Activated B cell treated with CpG ODN at 0.5 μM for 24 hours (primary cell): ENCODE measurements around the gene DHRS7C. TPM values are rescaled to one million over a fixed set of nuclear protein-coding genes. Genes with fewer than 3 reads are reported as not detected.

ENCODE experiments used
- ATAC-seq: fragments of 200-7000 bp; cut with Tn5 transposase; one replicate; pipeline ENCODE4 v1.10.0; 2021; ENCODE audit warnings: low read depth, mild to moderate bottlenecking, moderate library complexity
- CTCF ChIA-PET: fragments of 350-600 bp; sonication (Branson Sonifier 250); formaldehyde crosslinking; loops from one replicate; lab custom pipeline; 2021; ENCODE audit warnings: antibody characterized with exemption; lab: Charles Lee
- POLR2A ChIA-PET: fragments of 350-600 bp; sonication (Branson Sonifier 250); formaldehyde crosslinking; loops from one replicate; lab custom pipeline; 2021; ENCODE audit warnings: antibody characterized with exemption; lab: Charles Lee
- DNase-seq: peaks from one replicate; pipeline ENCODE4 v3.0.0; 2022
- H3K27ac Mint-ChIP-seq: one replicate; pipeline ENCODE4 v1.8.0; 2020; ENCODE audit warnings: mixed read lengths
- H3K27me3 Mint-ChIP-seq: one replicate; pipeline ENCODE4 v1.8.0; 2021; ENCODE audit warnings: mixed read lengths
- H3K36me3 Mint-ChIP-seq: one replicate; pipeline ENCODE4 v1.8.0; 2021; ENCODE audit warnings: low read depth, mixed read lengths
- H3K4me1 Mint-ChIP-seq: one replicate; pipeline ENCODE4 v1.8.0; 2021; ENCODE audit warnings: mixed read lengths
- H3K4me3 Mint-ChIP-seq: one replicate; pipeline ENCODE4 v1.8.0; 2020; ENCODE audit warnings: mild to moderate bottlenecking, mixed read lengths
- H3K9me3 Mint-ChIP-seq: one replicate; pipeline ENCODE4 v1.8.0; 2020; ENCODE audit warnings: mixed read lengths
- intact Hi-C: fragments of 100-400 bp; cut with micrococcal nuclease; formaldehyde crosslinking; loops from one replicate; pipeline ENCODE4 v1.15.1; 2024
- total RNA-seq: library from RNA; stranded (reverse); gene quantifications from 2 replicates; pipeline ENCODE4 v1.2.3, GENCODE V29; 2022
- TF ChIP-seq, protein P1 (sequence below): fragments of 200-600 bp; IDR thresholded peaks from one replicate; pipeline ENCODE4 v1.8.0; 2022; ENCODE audit warnings: antibody characterized with exemption, mild to moderate bottlenecking

Gene DHRS7C
- total RNA-seq, 1 donor from 2014 or later, result not detected

DNA sequence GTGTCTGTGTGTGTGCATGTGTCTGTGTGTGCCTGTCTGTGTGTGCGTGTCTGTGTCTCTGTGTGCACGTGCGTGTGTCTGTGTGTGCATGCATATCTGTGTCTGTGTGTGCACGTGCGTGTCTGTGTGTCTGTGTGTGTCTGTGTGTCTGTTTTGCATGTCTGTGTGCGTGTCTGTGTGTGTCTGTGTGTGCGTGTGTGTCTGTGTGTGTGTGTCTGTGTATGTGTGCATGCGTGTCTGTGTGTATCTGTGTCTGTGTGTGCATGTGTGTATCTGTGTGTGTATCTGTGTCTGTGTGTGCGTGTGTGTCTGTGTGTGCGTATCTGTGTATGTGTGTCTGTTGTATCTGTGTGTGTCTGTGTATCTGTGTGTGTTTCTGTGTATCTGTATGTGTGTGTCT is 25.1 kb upstream of the DHRS7C start:
- H3K27me3 Mint-ChIP-seq, result peaks cover 3% of the 10 kb centered on the region
- POLR2A ChIA-PET, result no interaction called here
- ATAC-seq, result no peak

DNA sequence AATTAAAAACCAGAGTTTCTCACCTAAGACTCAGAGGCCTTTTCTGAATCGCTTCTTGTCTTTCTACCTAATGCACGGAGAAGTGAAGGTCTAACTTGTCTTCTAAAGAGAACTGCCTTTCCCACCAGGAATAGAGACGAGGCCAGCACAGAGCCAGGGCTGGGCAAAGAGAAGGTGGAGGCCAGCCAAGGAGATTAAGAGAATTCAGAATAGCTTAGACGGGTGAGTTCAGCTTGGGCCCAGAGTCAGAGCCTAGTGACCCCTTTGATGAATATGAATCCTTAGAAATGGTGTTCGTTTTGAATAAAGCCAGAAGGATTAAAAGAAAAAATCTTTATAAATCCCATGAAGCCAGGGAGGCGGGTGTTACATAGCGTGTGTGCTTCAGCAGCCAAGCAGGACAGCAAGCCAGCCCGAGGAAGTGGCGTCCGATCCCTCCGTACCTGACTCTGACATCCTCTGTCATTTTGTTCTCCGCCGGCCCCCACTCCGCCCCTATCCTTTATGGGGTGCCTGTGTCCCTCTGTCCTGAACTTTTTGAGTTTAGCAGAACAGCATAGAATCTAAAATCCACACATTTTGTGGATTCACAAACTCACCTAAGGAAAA is 23.0 kb upstream of the DHRS7C start:
- Mint-ChIP-seq H3K9me3 (peaks cover 3% of the 10 kb centered on the region), H3K4me1 (no peaks in the 10 kb centered on the region), H3K36me3 (no peaks in the 10 kb centered on the region), H3K4me3 (no peak overlapping the region), H3K27ac (no peak overlapping the region), H3K27me3 (peaks cover 3% of the 10 kb centered on the region)
- intact Hi-C loops, result no loop called here
- ATAC-seq (no peak), DNase-seq (no peak)
- TF ChIP-seq, protein P1, sequence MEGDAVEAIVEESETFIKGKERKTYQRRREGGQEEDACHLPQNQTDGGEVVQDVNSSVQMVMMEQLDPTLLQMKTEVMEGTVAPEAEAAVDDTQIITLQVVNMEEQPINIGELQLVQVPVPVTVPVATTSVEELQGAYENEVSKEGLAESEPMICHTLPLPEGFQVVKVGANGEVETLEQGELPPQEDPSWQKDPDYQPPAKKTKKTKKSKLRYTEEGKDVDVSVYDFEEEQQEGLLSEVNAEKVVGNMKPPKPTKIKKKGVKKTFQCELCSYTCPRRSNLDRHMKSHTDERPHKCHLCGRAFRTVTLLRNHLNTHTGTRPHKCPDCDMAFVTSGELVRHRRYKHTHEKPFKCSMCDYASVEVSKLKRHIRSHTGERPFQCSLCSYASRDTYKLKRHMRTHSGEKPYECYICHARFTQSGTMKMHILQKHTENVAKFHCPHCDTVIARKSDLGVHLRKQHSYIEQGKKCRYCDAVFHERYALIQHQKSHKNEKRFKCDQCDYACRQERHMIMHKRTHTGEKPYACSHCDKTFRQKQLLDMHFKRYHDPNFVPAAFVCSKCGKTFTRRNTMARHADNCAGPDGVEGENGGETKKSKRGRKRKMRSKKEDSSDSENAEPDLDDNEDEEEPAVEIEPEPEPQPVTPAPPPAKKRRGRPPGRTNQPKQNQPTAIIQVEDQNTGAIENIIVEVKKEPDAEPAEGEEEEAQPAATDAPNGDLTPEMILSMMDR, result no peak
- ChIA-PET POLR2A (no interaction called here), CTCF (no interaction called here)

More for the DNA sequence above, 25.1 kb upstream of the DHRS7C start:
- intact Hi-C loops, result no loop called here
- no peaks in the 10 kb centered on the region for H3K9me3 Mint-ChIP-seq
- CTCF ChIA-PET, result no interaction called here
- no peaks in the 10 kb centered on the region for H3K4me1 Mint-ChIP-seq
- H3K27ac Mint-ChIP-seq, result no peak overlapping the region
- TF ChIP-seq, protein P1, result no peak
- no peak for DNase-seq
- H3K4me3 Mint-ChIP-seq, result no peak overlapping the region
- no peaks in the 10 kb centered on the region for H3K36me3 Mint-ChIP-seq

DNA sequence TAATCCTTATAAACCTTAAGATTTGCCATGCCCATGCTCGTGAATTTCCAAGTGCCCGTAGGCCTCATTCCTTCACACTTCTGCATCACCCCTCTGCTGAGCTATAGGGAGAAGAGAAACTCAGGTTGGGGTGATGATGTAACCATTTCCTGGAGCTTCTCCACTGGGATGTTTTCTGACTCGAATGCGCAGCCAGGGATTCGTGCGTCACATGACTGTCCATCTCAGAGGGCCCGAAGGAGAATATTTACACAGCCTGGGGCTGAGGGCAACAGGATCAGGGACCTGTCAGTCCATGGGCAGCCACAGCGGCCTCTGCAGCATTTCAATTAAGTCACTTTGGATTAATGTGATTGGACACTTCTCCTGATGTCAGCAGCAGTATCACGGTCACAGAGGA is 21.8 kb upstream of the DHRS7C start:
- TF ChIP-seq, protein P1, result no peak
- H3K36me3 Mint-ChIP-seq, result no peaks in the 10 kb centered on the region
- DNase-seq (no peak), ATAC-seq (no peak)
- H3K9me3 Mint-ChIP-seq, result peaks cover 4% of the 10 kb centered on the region
- H3K4me1 Mint-ChIP-seq, result no peaks in the 10 kb centered on the region
- H3K27me3 Mint-ChIP-seq, result no peaks in the 10 kb centered on the region
- no peak overlapping the region for H3K27ac Mint-ChIP-seq
- intact Hi-C loops, result no loop called here
- CTCF ChIA-PET, result no interaction called here
- H3K4me3 Mint-ChIP-seq, result no peak overlapping the region
- POLR2A ChIA-PET, result no interaction called here

DNA sequence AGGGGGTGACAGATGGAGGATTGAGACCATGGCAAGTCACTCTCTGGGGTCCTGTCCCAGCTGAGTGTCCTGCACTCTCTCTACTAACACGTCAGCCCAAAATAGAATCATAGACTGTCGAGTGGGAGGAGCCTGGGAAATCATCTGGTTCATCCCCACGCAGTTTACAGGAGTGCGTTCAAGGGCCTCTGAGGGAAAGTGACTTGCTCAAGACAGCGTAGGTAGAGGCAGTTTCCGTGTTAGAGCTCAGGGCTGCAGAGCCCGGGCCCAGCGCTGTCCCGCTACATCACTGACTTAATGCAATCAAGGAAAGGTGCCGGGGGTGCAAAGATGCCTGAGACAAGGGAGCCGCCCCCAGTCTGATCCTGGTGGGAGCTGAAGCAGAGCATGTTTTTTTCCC is 20.1 kb upstream of the DHRS7C start:
- Mint-ChIP-seq H3K4me1 (no peaks in the 10 kb centered on the region), H3K36me3 (no peaks in the 10 kb centered on the region), H3K9me3 (peaks cover 4% of the 10 kb centered on the region), H3K27ac (no peak overlapping the region), H3K27me3 (no peaks in the 10 kb centered on the region), H3K4me3 (no peak overlapping the region)
- ChIA-PET POLR2A (no interaction called here), CTCF (no interaction called here)
- ATAC-seq (no peak), DNase-seq (no peak)
- intact Hi-C loops, result no loop called here
- TF ChIP-seq, protein P1, result no peak

DNA sequence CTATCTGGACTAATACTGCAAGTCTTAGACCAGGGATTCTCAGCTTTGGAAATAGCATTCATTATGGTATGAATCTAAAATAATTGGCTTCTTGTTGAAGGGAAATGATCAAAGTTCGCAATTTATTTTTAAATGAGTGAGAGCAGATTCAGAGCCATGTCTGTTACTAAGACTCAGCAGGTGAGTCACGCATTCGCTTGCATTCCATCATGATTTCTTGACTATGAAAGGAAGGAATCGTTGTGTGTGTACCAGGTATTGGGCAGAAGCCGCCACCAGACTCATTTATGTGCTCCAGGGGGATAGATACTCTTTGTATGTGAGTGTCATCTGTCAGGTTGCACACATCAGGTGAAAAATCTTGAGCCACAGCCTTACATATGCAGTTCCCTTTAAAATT is 19.7 kb upstream of the DHRS7C start:
- DNase-seq (no peak), ATAC-seq (no peak)
- POLR2A ChIA-PET, result no interaction called here
- Mint-ChIP-seq H3K27me3 (no peaks in the 10 kb centered on the region), H3K9me3 (peaks cover 4% of the 10 kb centered on the region), H3K36me3 (no peaks in the 10 kb centered on the region), H3K27ac (no peak overlapping the region), H3K4me3 (no peak overlapping the region), H3K4me1 (no peaks in the 10 kb centered on the region)
- TF ChIP-seq, protein P1, result no peak
- CTCF ChIA-PET, result no interaction called here
- intact Hi-C loops, result no loop called here
